GM21528 (cell line): Measurements from ENCODE around the gene AGBL4.
A peak's percentile ranks its signal among the peaks of the same experiment; 100 is the strongest.

Experiments
- ATAC-seq: cut with Tn5 transposase; IDR thresholded peaks from one replicate; pipeline ENCODE4 v1.9.1; 2021; ENCODE audit warnings: mild to moderate bottlenecking, moderate library complexity; ENCODE audit not compliant: unreplicated experiment, low FRiP score

Gene AGBL4

GRCh38 chr1:48695161-48695560 lies 1328.6 kb downstream of the AGBL4 start:
- ATAC-seq, result no peak

- no peak for ATAC-seq
These were observed 1330.0 kb downstream of the AGBL4 start for GRCh38 chr1:48693674-48694320.

- ATAC-seq, result no peak
These were observed 1330.6 kb downstream of the AGBL4 start for GRCh38 chr1:48693180-48693579.

GRCh38 chr1:48692235-48692634 lies 1331.5 kb downstream of the AGBL4 start:
- no peak for ATAC-seq

- no peak for ATAC-seq
These were observed 1332.2 kb downstream of the AGBL4 start for GRCh38 chr1:48691429-48692001.

- ATAC-seq, result peak; percentile 60
These were observed 1335.5 kb downstream of the AGBL4 start for GRCh38 chr1:48688102-48688760.

- ATAC-seq, result no peak
These were observed 1336.3 kb downstream of the AGBL4 start for GRCh38 chr1:48687282-48688045.

GRCh38 chr1:48686159-48686558 lies 1337.6 kb downstream of the AGBL4 start:
- no peak for ATAC-seq

- no peak for ATAC-seq
These were observed 1339.4 kb downstream of the AGBL4 start for GRCh38 chr1:48684381-48684780.

GRCh38 chr1:48683839-48684238 lies 1339.9 kb downstream of the AGBL4 start:
- no peak for ATAC-seq

- no peak for ATAC-seq
These were observed 1342.1 kb downstream of the AGBL4 start for GRCh38 chr1:48681476-48682305.

- ATAC-seq, result no peak
These were observed 1343.2 kb downstream of the AGBL4 start for GRCh38 chr1:48680411-48681035.

- ATAC-seq, result no peak
These were observed 1343.9 kb downstream of the AGBL4 start for GRCh38 chr1:48679859-48680258.

- ATAC-seq, result no peak
These were observed 1344.8 kb downstream of the AGBL4 start for GRCh38 chr1:48678710-48679505.

- peak; percentile 65 for ATAC-seq
These were observed 1346.2 kb downstream of the AGBL4 start for GRCh38 chr1:48677306-48678287.

- no peak for ATAC-seq
These were observed 1346.9 kb downstream of the AGBL4 start for GRCh38 chr1:48676822-48677221.

- ATAC-seq, result no peak
These were observed 1347.4 kb downstream of the AGBL4 start for GRCh38 chr1:48676376-48676775.

GRCh38 chr1:48675251-48675650 lies 1348.5 kb downstream of the AGBL4 start:
- no peak for ATAC-seq
